ENCODE measurements around the gene ACVR1B. TPM values are rescaled to one million over a fixed set of nuclear protein-coding genes. Genes with fewer than 3 reads are reported as not detected.

Gene ACVR1B
- total RNA-seq, 1 donor from 2014 or later = 15.1 TPM

DNA sequence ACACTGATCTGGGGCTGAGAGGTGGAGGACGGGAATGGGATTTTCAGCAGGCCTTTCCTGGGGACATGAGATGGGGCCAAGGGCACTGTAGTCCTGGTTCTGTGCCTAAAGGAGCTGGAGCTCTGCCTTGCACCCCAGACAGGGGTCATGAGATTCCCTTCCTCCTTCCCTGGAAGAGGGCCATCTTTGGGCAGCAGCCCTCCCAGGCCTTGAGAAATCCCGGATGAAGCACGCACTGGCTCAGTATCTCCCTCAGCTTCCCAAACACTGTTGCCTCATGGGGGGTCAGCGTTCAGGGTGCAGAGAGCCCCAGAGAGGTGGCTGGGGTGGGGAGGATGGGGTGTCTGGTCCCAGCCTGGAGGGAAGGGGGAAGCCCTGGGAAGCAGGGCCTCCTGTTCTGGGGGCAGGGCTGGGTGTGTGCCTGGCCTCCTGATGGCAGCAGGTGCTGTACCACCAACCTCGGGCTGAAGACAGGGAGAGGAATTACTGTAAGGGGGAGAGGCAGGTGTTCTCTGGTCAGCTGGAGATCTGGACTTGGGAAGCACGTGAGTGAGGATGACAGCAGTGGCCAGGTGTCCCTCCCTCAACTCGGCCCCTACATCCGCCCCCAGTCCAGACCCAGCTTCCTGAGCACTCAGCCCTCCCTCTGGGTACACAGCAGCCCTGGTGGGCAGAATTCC is 91.3 kb downstream of the ACVR1B start:
- no peak for DNase-seq (ENCODE audit: low read depth)
- no peak for TF ChIP-seq CTCF (IDR thresholded peaks at IDR 0.05; ENCODE audit: insufficient read depth, low read length, poor library complexity, severe bottlenecking)

GRCh38 chr12:52043386-52044212 is 92.1 kb downstream of the ACVR1B start:
- no peak for DNase-seq (ENCODE audit: low read depth)
- Histone ChIP-seq H3K36me3 (ENCODE audit: control insufficient read depth, insufficient read depth, low read length) (no peaks in the 10 kb centered on the region), H3K4me3 (ENCODE audit: low read depth, low read length) (no peak overlapping the region), H3K27me3 (ENCODE audit: control insufficient read depth, insufficient read depth, low read length) (no peaks in the 10 kb centered on the region)
- TF ChIP-seq CTCF (IDR thresholded peaks at IDR 0.05; ENCODE audit: insufficient read depth, low read length, poor library complexity, severe bottlenecking) = no peak

More for the DNA sequence above, 91.3 kb downstream of the ACVR1B start:
- Histone ChIP-seq H3K27me3 (ENCODE audit: control insufficient read depth, insufficient read depth, low read length) (no peaks in the 10 kb centered on the region), H3K4me3 (ENCODE audit: low read depth, low read length) (no peak overlapping the region), H3K36me3 (ENCODE audit: control insufficient read depth, insufficient read depth, low read length) (no peaks in the 10 kb centered on the region)

- H3K4me3 ChIP-seq (ENCODE audit: low read depth, low read length) = no peak overlapping the region
- no peak for TF ChIP-seq CTCF (IDR thresholded peaks at IDR 0.05; ENCODE audit: insufficient read depth, low read length, poor library complexity, severe bottlenecking)
- no peaks in the 10 kb centered on the region for H3K27me3 ChIP-seq (ENCODE audit: control insufficient read depth, insufficient read depth, low read length)
- no peak for DNase-seq (ENCODE audit: low read depth)
- H3K36me3 ChIP-seq (ENCODE audit: control insufficient read depth, insufficient read depth, low read length) = no peaks in the 10 kb centered on the region
These were observed 92.9 kb downstream of the ACVR1B start for GRCh38 chr12:52044292-52044983.

- DNase-seq (ENCODE audit: low read depth) = no peak
- Histone ChIP-seq H3K4me3 (ENCODE audit: low read depth, low read length) (no peak overlapping the region), H3K27me3 (ENCODE audit: control insufficient read depth, insufficient read depth, low read length) (peaks cover 2% of the 10 kb centered on the region), H3K36me3 (ENCODE audit: control insufficient read depth, insufficient read depth, low read length) (no peaks in the 10 kb centered on the region)
- TF ChIP-seq CTCF (IDR thresholded peaks at IDR 0.05; ENCODE audit: insufficient read depth, low read length, poor library complexity, severe bottlenecking) = no peak
These were observed 94.3 kb downstream of the ACVR1B start for GRCh38 chr12:52045794-52046199.

Other genes starting within 250 kb of the ACVR1B start
- gene FIGNL2, start 103.0 kb upstream of the ACVR1B start, total RNA-seq = 2.1 and 2.6 TPM in 2 replicates
- gene ANKRD33, start 63.6 kb upstream of the ACVR1B start, total RNA-seq = not detected in 2 replicates
- 4.7 and 9.7 TPM in 2 replicates for gene ACVRL1, start 44.2 kb upstream of the ACVR1B start, total RNA-seq
- 3.4 and 5.1 TPM in 2 replicates for gene TAMALIN, start 55.2 kb downstream of the ACVR1B start, total RNA-seq
- 9.2 and 11.2 TPM in 2 replicates for gene NR4A1, start 99.7 kb downstream of the ACVR1B start, total RNA-seq
- 77.8 and 83.1 TPM in 2 replicates for gene ATG101, start 118.3 kb downstream of the ACVR1B start, total RNA-seq
- gene SMIM41, start 128.0 kb downstream of the ACVR1B start, total RNA-seq = 0.34 TPM in 1 of 2 replicates, not detected in the other
- 18.5 and 19.4 TPM in 2 replicates for gene KRT80, start 240.3 kb downstream of the ACVR1B start, total RNA-seq

All from kidney epithelial cell (primary cell).